Measurements from ENCODE around the gene TMCC3.

- TF ChIP-seq, protein P1, sequence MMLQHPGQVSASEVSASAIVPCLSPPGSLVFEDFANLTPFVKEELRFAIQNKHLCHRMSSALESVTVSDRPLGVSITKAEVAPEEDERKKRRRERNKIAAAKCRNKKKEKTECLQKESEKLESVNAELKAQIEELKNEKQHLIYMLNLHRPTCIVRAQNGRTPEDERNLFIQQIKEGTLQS (IDR thresholded peaks at IDR 0.05) = no peak
- TF ChIP-seq CTCF (IDR thresholded peaks at IDR 0.05; ENCODE audit: low read depth, low read length, missing input control) (no peak), HNF4G (IDR thresholded peaks at IDR 0.05) (no peak), MAX (IDR thresholded peaks at IDR 0.05) (no peak), YY1 (IDR thresholded peaks at IDR 0.05) (no peak), FOXA2 (IDR thresholded peaks at IDR 0.05) (no peak), ZBTB33 (IDR thresholded peaks at IDR 0.05) (no peak), SP1 (IDR thresholded peaks at IDR 0.05) (no peak), RAD21 (IDR thresholded peaks at IDR 0.05) (no peak), EGR1 (IDR thresholded peaks at IDR 0.05; ENCODE audit: low read depth in 2 of 2) (no peak)
These were observed 27.4 kb upstream of the TMCC3 start for GRCh38 chr12:94677778-94678177.

Measured in liver (tissue), 3 donors.